Measurements from ENCODE around the gene DOCK8. TPM values are rescaled to one million over a fixed set of nuclear protein-coding genes. Genes with fewer than 3 reads are reported as not detected.

DOCK8 gene
- total RNA-seq, 4 donors from 2014 or later = 9.0 to 17.9 (median 13.6) TPM

DNA sequence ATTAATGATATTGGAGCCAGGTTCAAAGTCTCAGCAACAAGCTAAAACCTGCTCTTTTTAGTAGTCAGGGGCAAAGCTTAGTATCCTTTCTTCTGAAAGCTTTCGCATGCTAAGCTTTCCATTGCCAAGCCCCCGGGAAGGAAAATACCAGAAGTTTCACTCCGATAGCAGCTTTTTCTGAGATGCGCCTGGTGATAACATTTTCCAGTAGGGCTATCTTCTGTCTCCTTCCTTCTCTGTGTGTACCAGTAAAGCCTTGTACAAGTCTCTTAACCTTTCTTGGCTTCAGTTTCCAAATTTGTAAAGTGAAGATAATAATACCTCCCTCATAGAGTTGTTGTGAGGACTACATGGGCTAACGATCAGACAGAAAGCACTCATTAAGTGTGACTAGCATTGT is 36.7 kb downstream of the DOCK8 start:
- WGBS, 2 donors = 81 to 92% methylated on average over 5 of the region's 5 CpGs
- no peak for DNase-seq (ENCODE audit: low spot score in 2 of 2)
- H3K9me3 ChIP-seq = no peaks in the 10 kb centered on the region
- no peak for TF ChIP-seq EP300 (IDR thresholded peaks at IDR 0.05)
- TF ChIP-seq, protein P1, sequence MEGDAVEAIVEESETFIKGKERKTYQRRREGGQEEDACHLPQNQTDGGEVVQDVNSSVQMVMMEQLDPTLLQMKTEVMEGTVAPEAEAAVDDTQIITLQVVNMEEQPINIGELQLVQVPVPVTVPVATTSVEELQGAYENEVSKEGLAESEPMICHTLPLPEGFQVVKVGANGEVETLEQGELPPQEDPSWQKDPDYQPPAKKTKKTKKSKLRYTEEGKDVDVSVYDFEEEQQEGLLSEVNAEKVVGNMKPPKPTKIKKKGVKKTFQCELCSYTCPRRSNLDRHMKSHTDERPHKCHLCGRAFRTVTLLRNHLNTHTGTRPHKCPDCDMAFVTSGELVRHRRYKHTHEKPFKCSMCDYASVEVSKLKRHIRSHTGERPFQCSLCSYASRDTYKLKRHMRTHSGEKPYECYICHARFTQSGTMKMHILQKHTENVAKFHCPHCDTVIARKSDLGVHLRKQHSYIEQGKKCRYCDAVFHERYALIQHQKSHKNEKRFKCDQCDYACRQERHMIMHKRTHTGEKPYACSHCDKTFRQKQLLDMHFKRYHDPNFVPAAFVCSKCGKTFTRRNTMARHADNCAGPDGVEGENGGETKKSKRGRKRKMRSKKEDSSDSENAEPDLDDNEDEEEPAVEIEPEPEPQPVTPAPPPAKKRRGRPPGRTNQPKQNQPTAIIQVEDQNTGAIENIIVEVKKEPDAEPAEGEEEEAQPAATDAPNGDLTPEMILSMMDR (IDR thresholded peaks at IDR 0.05) = no peak
- TF ChIP-seq POLR2A (IDR thresholded peaks at IDR 0.05) = no peak
- H3K4me1 ChIP-seq = no peaks in the 10 kb centered on the region
- H3K27ac ChIP-seq = no peak overlapping the region
- H3K4me3 ChIP-seq = no peak overlapping the region
- no peaks in the 10 kb centered on the region for H3K27me3 ChIP-seq
- H3K36me3 ChIP-seq = no peaks in the 10 kb centered on the region

DNA sequence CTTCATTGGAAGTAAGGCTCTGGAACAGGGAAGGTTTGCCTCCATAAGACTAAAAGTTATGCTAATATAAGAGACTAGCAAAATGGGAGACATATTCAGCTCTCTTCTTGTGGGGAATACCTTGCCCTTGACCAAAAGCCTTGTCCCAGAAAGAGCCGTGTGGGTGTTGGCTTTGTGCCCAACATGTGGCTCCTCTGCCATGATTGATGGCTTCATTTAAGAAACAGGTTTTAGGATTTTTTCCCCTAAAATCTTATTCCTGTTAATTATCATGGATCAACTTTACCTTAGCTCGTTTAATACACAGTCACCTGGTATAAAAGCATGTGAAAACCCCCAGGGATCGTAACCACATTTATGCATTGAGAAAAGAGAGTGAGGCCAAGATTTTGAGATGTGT is 38.9 kb downstream of the DOCK8 start:
- TF ChIP-seq, protein P1 (IDR thresholded peaks at IDR 0.05) = no peak
- TF ChIP-seq EP300 (IDR thresholded peaks at IDR 0.05) (no peak), POLR2A (IDR thresholded peaks at IDR 0.05) (no peak)
- Histone ChIP-seq H3K27ac (no peak overlapping the region), H3K27me3 (no peaks in the 10 kb centered on the region), H3K4me1 (no peaks in the 10 kb centered on the region), H3K4me3 (no peak overlapping the region), H3K9me3 (no peaks in the 10 kb centered on the region), H3K36me3 (no peaks in the 10 kb centered on the region)
- 45 to 50% methylated on average over 3 of the region's 3 CpGs for WGBS, 2 donors
- no peak for DNase-seq (ENCODE audit: low spot score in 2 of 2)

DNA sequence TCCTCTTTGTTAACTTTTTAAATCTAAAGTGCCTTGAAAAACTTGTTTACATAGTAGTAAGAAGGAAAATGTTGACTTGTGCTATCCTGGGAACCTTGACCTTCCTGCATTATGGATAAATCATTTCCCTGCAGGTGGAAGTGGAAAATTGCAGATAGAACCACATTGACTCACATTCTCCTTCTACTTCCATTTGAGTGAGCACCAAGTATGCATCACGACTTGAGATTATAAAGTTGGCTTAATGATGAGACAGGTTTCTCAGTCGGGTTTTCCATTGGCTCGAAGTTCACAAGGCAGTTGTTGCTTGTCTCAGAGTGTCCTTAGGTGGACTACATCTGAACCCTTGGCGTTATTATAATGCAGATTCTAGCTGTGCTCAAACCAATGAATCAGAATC is 39.9 kb downstream of the DOCK8 start:
- no peak for DNase-seq (ENCODE audit: low spot score in 2 of 2)

DNA sequence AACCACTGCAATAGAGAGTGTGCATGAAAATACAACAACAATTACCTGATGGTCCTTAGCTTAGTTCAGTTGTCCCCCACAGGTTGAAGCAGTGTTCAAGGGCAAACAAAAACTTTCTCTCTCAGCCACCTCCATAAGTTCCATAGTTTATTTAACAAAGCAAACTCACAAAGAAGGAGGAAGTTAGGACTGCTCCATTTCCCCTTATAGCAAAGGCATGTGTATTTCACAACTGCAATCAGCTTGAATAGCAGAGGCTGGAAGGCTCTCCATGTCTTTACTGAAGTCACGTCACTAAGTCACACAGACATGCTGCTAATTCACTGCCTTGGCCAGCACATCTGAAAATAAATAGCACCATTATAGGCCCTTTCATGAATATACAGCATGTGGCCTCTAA is 43.3 kb downstream of the DOCK8 start:
- no peak overlapping the region for H3K27ac ChIP-seq

More for the DNA sequence above, 39.9 kb downstream of the DOCK8 start:
- H3K27ac ChIP-seq = no peak overlapping the region
- H3K27me3 ChIP-seq = no peaks in the 10 kb centered on the region
- H3K4me1 ChIP-seq = no peaks in the 10 kb centered on the region
- no peaks in the 10 kb centered on the region for H3K36me3 ChIP-seq
- TF ChIP-seq, protein P1 (IDR thresholded peaks at IDR 0.05) = no peak
- TF ChIP-seq EP300 (IDR thresholded peaks at IDR 0.05) (no peak), POLR2A (IDR thresholded peaks at IDR 0.05) (no peak)
- no peak overlapping the region for H3K4me3 ChIP-seq
- no peaks in the 10 kb centered on the region for H3K9me3 ChIP-seq
- WGBS, 2 donors = 85 to 94% methylated on average over 4 of the region's 4 CpGs

More for the DNA sequence above, 43.3 kb downstream of the DOCK8 start:
- no peaks in the 10 kb centered on the region for H3K27me3 ChIP-seq
- 39 to 40% methylated on average over 1 of the region's 1 CpG for WGBS, 2 donors
- TF ChIP-seq, protein P1 (IDR thresholded peaks at IDR 0.05) = no peak
- no peak for TF ChIP-seq POLR2A (IDR thresholded peaks at IDR 0.05)
- TF ChIP-seq EP300 (IDR thresholded peaks at IDR 0.05) = peak in 1 of 2 donors; percentile 33
- DNase-seq (ENCODE audit: low spot score in 2 of 2) = no peak
- H3K4me1 ChIP-seq = no peaks in the 10 kb centered on the region
- H3K4me3 ChIP-seq = no peak overlapping the region
- H3K9me3 ChIP-seq = no peaks in the 10 kb centered on the region
- H3K36me3 ChIP-seq = no peaks in the 10 kb centered on the region
